Liver (tissue), 9 donors: Measurements from ENCODE around the gene SPANXN5. TPM values are rescaled to one million over a fixed set of nuclear protein-coding genes. Genes with fewer than 3 reads are reported as not detected.
"Not testable (repeated sequence)": the region's sequence is repeated elsewhere in the genome, so short reads cannot be mapped to it uniquely, and the experiment has no call there.

Experiments used
- DNase-seq: peaks from one replicate; pipeline ENCODE4 v3.0.0-alpha.2; 2017; ENCODE audit warnings: low spot score
- H3K27ac ChIP-seq, 2 donors: one replicate each; pipeline ENCODE4 v1.7.0; 2013; ENCODE audit warnings: inconsistent platforms in 2 of 2, low read length in 2 of 2, control low read depth in 1 of 2, low read depth in 1 of 2, mild to moderate bottlenecking in 1 of 2
- H3K27me3 ChIP-seq, 4 donors: one replicate each; pipeline versions ENCODE4 v1.6.1 to v1.7.0; 2013; ENCODE audit warnings: low read length in 3 of 4, inconsistent platforms in 1 of 4, mild to moderate bottlenecking in 1 of 4, moderate library complexity in 1 of 4; ENCODE audit not compliant: control insufficient read depth in 4 of 4, insufficient read depth in 4 of 4
- H3K36me3 ChIP-seq, 4 donors: one replicate each; pipeline versions ENCODE4 v1.6.1 to v1.7.0; 2013; ENCODE audit warnings: low read length in 3 of 4, mild to moderate bottlenecking in 3 of 4, low read depth in 1 of 4, moderate library complexity in 1 of 4; ENCODE audit not compliant: control insufficient read depth in 4 of 4, insufficient read depth in 3 of 4
- H3K4me1 ChIP-seq, 4 donors: one replicate each; pipeline versions ENCODE4 v1.6.1 to v1.7.0; 2013; ENCODE audit warnings: low read length in 3 of 4, mild to moderate bottlenecking in 3 of 4, moderate library complexity in 1 of 4; ENCODE audit not compliant: control insufficient read depth in 4 of 4, insufficient read depth in 4 of 4
- H3K4me3 ChIP-seq, 3 donors: one replicate each; pipeline versions ENCODE4 v1.6.1 to v1.7.0; 2013; ENCODE audit warnings: low read length in 3 of 3, control low read depth in 1 of 3, low read depth in 1 of 3, mild to moderate bottlenecking in 1 of 3
- H3K9ac ChIP-seq, 2 donors: one replicate each; pipeline ENCODE4 v1.7.0; 2013; ENCODE audit warnings: low read length in 2 of 2, mild to moderate bottlenecking in 2 of 2, moderate library complexity in 2 of 2, control low read depth in 1 of 2, low read depth in 1 of 2
- H3K9me3 ChIP-seq, 4 donors: one replicate each; pipeline versions ENCODE4 v1.6.1 to v1.7.0; 2013; ENCODE audit warnings: low read length in 3 of 4; ENCODE audit not compliant: control insufficient read depth in 4 of 4
- ATF3 ChIP-seq: IDR thresholded peaks from 2 replicates; pipeline ENCODE4 v1.6.1; 2016; ENCODE audit warnings: antibody characterized with exemption
- EGR1 ChIP-seq, 2 donors: IDR thresholded peaks; 2 replicates each; pipeline ENCODE4 v1.6.1; 2016 to 2018; ENCODE audit warnings: antibody characterized with exemption in 2 of 2, low read depth in 2 of 2
- HNF4A ChIP-seq, 2 donors: conservative IDR thresholded peaks; 2 replicates each; pipeline ENCODE4 v1.6.1; 2016; ENCODE audit warnings: antibody characterized with exemption in 2 of 2, mild to moderate bottlenecking in 2 of 2
- HNF4G ChIP-seq: IDR thresholded peaks from 2 replicates; pipeline ENCODE4 v1.6.1; 2016; ENCODE audit warnings: antibody characterized with exemption
- RXRA ChIP-seq, 2 donors: IDR thresholded peaks; 2 replicates each; pipeline ENCODE4 v1.6.1; 2017 to 2018; ENCODE audit warnings: antibody characterized with exemption in 2 of 2, mild to moderate bottlenecking in 1 of 2
- SP1 ChIP-seq: IDR thresholded peaks from 2 replicates; pipeline ENCODE4 v1.6.1; 2018; ENCODE audit warnings: antibody characterized with exemption, mild to moderate bottlenecking
- ZBTB33 ChIP-seq: IDR thresholded peaks from 2 replicates; pipeline ENCODE4 v1.6.1; 2016; ENCODE audit warnings: antibody characterized with exemption
- WGBS: extraction: QIAGEN DNeasy Blood & Tissue Kit; methylation state at CpG from one replicate; pipeline ENCODE4 v1.1.7; 2013; 5-methylcytosine and 5-hydroxymethylcytosine counted together
- polyA plus RNA-seq, 2 donors: library from polyadenylated mRNA; stranded (reverse) in 1 of 2; unstranded in 1 of 2; fragments of 200-250 nt in 1 of 2; fragments of >200 nt in 1 of 2; fragmentation: Nextera tagmentation in 1 of 2; extraction: Ambion mirVana in 1 of 2; gene quantifications; one replicate each; pipeline versions ENCODE4 v1.2.1 to v1.2.3, GENCODE V29; 2013 to 2015
- total RNA-seq, 2 donors: library from RNA; depleted of rRNA; stranded (reverse); fragments of >200 nt; gene quantifications; one replicate each; pipeline ENCODE4 v1.2.3, GENCODE V29; 2014
- TF ChIP-seq, protein P1 (sequence below): IDR thresholded peaks from 2 replicates; pipeline ENCODE4 v1.6.1; 2016; ENCODE audit warnings: antibody characterized with exemption, mild to moderate bottlenecking
- TF ChIP-seq, protein P2 (sequence below): IDR thresholded peaks from 2 replicates; pipeline ENCODE4 v1.6.1; 2016; ENCODE audit warnings: antibody characterized with exemption
- TF ChIP-seq, protein P3 (sequence below): fragments of 150-350 bp; IDR thresholded peaks from 2 replicates; pipeline ENCODE4 v1.5.1; 2017; ENCODE audit warnings: improper control_type of control experiment, low read depth, low read length; ENCODE audit not compliant: missing input control
- donor health status: healthy.
- donor health status: healthy.
- donor health status: healthy.
- donor health status: healthy.
- donor health status: healthy.

The SPANXN5 gene
- total RNA-seq = not detected
- polyA plus RNA-seq = not detected

DNA sequence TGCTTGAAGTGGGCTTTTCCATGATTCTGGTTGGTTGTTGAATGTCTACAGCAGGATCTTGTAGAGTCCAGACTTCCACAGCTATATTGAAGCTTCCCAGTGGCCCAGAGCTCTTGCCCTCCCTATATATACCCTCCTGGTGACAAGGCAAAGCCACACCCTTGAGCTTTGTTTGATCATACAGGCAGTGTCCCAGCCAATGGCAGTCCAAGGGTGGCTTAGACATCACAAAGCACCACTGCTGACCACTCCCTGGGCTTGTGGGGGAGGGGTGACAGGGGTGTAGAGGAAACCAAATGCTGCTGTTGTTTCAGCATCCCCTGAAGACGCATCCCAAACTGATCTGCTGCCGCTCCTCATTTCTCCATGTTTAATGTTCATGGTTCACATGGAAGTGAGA lies at the start of gene SPANXN5:
TSS of gene SPANXN5 (minus strand) at position 101 of the 400 bp plus-strand sequence. CDS start at position 22, 79 bp downstream.
- not testable (repeated sequence) for H3K4me1 ChIP-seq, DNase-seq, H3K27ac ChIP-seq, H3K9ac ChIP-seq, H3K4me3 ChIP-seq, H3K27me3 ChIP-seq, H3K36me3 ChIP-seq, H3K9me3 ChIP-seq
- 84% methylated on average over 2 of the region's 2 CpGs for WGBS

GRCh38 chrX:52843619-52844018 lies 46.4 kb upstream of the SPANXN5 start:
- H3K4me1 ChIP-seq, H3K4me3 ChIP-seq, DNase-seq, H3K27me3 ChIP-seq, H3K27ac ChIP-seq, H3K36me3 ChIP-seq, H3K9me3 ChIP-seq, H3K9ac ChIP-seq: not testable (repeated sequence)
- WGBS = 82% methylated on average over 3 of the region's 3 CpGs

DNA sequence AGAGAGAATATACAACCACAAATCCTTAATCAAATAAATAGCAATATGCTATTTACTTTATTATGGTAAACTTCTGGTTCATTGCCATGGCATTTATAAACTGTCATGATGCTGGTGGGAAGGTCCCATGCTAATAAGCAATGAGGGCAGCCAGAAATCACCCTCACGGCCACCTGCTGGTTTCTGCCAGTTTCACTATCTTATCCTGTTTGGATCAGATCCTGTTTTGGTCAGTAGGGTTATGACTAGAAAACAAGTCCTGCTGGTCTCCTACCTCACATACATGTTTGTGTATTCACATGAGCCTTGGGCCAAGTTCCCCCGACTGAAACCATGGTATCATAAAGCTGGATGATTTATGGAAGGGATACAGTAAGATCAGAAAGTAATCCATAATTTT lies 41.9 kb upstream of the SPANXN5 start:
- Histone ChIP-seq H3K36me3 (no peaks in the 10 kb centered on the region), H3K27ac (no peak overlapping the region), H3K27me3 (no peaks in the 10 kb centered on the region), H3K9me3 (no peaks in the 10 kb centered on the region), H3K4me1 (no peaks in the 10 kb centered on the region), H3K4me3 (no peak overlapping the region), H3K9ac (no peak overlapping the region)
- DNase-seq = no peak
- TF ChIP-seq HNF4G (no peak), RXRA (IDR thresholded peaks at IDR 0.05) (no peak), ZBTB33 (no peak), ATF3 (no peak)
- TF ChIP-seq, protein P1, sequence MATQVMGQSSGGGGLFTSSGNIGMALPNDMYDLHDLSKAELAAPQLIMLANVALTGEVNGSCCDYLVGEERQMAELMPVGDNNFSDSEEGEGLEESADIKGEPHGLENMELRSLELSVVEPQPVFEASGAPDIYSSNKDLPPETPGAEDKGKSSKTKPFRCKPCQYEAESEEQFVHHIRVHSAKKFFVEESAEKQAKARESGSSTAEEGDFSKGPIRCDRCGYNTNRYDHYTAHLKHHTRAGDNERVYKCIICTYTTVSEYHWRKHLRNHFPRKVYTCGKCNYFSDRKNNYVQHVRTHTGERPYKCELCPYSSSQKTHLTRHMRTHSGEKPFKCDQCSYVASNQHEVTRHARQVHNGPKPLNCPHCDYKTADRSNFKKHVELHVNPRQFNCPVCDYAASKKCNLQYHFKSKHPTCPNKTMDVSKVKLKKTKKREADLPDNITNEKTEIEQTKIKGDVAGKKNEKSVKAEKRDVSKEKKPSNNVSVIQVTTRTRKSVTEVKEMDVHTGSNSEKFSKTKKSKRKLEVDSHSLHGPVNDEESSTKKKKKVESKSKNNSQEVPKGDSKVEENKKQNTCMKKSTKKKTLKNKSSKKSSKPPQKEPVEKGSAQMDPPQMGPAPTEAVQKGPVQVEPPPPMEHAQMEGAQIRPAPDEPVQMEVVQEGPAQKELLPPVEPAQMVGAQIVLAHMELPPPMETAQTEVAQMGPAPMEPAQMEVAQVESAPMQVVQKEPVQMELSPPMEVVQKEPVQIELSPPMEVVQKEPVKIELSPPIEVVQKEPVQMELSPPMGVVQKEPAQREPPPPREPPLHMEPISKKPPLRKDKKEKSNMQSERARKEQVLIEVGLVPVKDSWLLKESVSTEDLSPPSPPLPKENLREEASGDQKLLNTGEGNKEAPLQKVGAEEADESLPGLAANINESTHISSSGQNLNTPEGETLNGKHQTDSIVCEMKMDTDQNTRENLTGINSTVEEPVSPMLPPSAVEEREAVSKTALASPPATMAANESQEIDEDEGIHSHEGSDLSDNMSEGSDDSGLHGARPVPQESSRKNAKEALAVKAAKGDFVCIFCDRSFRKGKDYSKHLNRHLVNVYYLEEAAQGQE = no peak
- 56% methylated on average over 2 of the region's 2 CpGs for WGBS

- no peaks in the 10 kb centered on the region for H3K36me3 ChIP-seq
- peaks cover 0 to 2% (median 0%) of the 10 kb centered on the region in 4 donors for H3K9me3 ChIP-seq
- H3K4me1 ChIP-seq = no peaks in the 10 kb centered on the region
- no peak for DNase-seq
- no peaks in the 10 kb centered on the region for H3K27me3 ChIP-seq
- H3K27ac ChIP-seq = no peak overlapping the region
- no peak overlapping the region for H3K9ac ChIP-seq
- WGBS = 69% methylated on average over 3 of the region's 3 CpGs
- no peak overlapping the region for H3K4me3 ChIP-seq
- TF ChIP-seq, protein P2, sequence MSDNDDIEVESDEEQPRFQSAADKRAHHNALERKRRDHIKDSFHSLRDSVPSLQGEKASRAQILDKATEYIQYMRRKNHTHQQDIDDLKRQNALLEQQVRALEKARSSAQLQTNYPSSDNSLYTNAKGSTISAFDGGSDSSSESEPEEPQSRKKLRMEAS = no peak
- no peak for TF ChIP-seq EGR1 (IDR thresholded peaks at IDR 0.05; ENCODE audit: low read depth in 2 of 2)
- no peak for TF ChIP-seq HNF4A (conservative IDR thresholded peaks at IDR 0.05)
- TF ChIP-seq, protein P3, sequence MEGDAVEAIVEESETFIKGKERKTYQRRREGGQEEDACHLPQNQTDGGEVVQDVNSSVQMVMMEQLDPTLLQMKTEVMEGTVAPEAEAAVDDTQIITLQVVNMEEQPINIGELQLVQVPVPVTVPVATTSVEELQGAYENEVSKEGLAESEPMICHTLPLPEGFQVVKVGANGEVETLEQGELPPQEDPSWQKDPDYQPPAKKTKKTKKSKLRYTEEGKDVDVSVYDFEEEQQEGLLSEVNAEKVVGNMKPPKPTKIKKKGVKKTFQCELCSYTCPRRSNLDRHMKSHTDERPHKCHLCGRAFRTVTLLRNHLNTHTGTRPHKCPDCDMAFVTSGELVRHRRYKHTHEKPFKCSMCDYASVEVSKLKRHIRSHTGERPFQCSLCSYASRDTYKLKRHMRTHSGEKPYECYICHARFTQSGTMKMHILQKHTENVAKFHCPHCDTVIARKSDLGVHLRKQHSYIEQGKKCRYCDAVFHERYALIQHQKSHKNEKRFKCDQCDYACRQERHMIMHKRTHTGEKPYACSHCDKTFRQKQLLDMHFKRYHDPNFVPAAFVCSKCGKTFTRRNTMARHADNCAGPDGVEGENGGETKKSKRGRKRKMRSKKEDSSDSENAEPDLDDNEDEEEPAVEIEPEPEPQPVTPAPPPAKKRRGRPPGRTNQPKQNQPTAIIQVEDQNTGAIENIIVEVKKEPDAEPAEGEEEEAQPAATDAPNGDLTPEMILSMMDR = no peak
- TF ChIP-seq ATF3 = no peak
- TF ChIP-seq, protein P1 = no peak
- no peak for TF ChIP-seq SP1
These were observed 33.3 kb upstream of the SPANXN5 start for GRCh38 chrX:52830551-52830950.
